ENCODE measurements around the gene TFAP2E.

DNA sequence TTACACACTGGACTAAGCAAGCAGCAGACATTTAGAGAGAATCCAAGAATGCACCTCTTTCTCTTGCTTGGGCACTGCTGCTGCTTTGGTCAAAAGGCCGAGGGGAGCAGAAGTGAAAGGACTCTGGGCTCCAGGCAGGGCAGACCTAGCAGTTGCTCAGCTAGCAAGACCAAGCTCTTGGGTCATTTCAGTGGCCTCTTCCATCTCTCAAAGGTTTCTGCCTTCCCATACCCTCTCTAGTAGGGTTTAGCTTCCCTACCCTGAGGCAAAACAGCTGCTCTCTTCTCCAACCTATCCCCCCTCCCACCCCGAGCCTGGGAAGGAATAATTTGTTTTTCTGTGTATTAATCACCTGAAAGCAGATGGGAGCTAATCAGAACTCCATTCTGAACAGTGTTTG is 25.8 kb downstream of the TFAP2E start:
- TF ChIP-seq POLR2AphosphoS5 (IDR thresholded peaks at IDR 0.05; ENCODE audit: low read depth, low read length) (no peak), FOXP2 (optimal IDR thresholded peaks at IDR 0.05; ENCODE audit: borderline replicate concordance, extremely low read depth, extremely low read length, insufficient read depth) (no peak)
- TF ChIP-seq, protein P1, sequence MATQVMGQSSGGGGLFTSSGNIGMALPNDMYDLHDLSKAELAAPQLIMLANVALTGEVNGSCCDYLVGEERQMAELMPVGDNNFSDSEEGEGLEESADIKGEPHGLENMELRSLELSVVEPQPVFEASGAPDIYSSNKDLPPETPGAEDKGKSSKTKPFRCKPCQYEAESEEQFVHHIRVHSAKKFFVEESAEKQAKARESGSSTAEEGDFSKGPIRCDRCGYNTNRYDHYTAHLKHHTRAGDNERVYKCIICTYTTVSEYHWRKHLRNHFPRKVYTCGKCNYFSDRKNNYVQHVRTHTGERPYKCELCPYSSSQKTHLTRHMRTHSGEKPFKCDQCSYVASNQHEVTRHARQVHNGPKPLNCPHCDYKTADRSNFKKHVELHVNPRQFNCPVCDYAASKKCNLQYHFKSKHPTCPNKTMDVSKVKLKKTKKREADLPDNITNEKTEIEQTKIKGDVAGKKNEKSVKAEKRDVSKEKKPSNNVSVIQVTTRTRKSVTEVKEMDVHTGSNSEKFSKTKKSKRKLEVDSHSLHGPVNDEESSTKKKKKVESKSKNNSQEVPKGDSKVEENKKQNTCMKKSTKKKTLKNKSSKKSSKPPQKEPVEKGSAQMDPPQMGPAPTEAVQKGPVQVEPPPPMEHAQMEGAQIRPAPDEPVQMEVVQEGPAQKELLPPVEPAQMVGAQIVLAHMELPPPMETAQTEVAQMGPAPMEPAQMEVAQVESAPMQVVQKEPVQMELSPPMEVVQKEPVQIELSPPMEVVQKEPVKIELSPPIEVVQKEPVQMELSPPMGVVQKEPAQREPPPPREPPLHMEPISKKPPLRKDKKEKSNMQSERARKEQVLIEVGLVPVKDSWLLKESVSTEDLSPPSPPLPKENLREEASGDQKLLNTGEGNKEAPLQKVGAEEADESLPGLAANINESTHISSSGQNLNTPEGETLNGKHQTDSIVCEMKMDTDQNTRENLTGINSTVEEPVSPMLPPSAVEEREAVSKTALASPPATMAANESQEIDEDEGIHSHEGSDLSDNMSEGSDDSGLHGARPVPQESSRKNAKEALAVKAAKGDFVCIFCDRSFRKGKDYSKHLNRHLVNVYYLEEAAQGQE (IDR thresholded peaks at IDR 0.05; ENCODE audit: insufficient read depth in 1 of 2, low read depth in 2 of 2, low read length in 2 of 2) = no peak

Data from PFSK-1 (cell line).